ENCODE measurements around the gene LRRC37B.
"Not testable (repeated sequence)": the region's sequence is repeated elsewhere in the genome, so short reads cannot be mapped to it uniquely, and the experiment has no call there.

GRCh38 chr17:31974269-31975071 lies 32.7 kb upstream of the LRRC37B start:
- not testable (repeated sequence) for TF ChIP-seq CTBP1 (IDR thresholded peaks at IDR 0.05; ENCODE audit: borderline replicate concordance); SUZ12 (IDR thresholded peaks at IDR 0.05); HDGF (IDR thresholded peaks at IDR 0.05; ENCODE audit: borderline replicate concordance); SP1 (IDR thresholded peaks at IDR 0.05); ELF4 (IDR thresholded peaks at IDR 0.05); TARDBP (IDR thresholded peaks at IDR 0.05); L3MBTL2 (conservative IDR thresholded peaks at IDR 0.05); BHLHE40 (IDR thresholded peaks at IDR 0.05; ENCODE audit: borderline replicate concordance); FOXM1 (IDR thresholded peaks at IDR 0.05; ENCODE audit: borderline replicate concordance); NFRKB (IDR thresholded peaks at IDR 0.05)
- TF ChIP-seq, protein P1, sequence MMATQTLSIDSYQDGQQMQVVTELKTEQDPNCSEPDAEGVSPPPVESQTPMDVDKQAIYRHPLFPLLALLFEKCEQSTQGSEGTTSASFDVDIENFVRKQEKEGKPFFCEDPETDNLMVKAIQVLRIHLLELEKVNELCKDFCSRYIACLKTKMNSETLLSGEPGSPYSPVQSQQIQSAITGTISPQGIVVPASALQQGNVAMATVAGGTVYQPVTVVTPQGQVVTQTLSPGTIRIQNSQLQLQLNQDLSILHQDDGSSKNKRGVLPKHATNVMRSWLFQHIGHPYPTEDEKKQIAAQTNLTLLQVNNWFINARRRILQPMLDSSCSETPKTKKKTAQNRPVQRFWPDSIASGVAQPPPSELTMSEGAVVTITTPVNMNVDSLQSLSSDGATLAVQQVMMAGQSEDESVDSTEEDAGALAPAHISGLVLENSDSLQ (IDR thresholded peaks at IDR 0.05): not testable (repeated sequence)

Measured in HEK293T (cell line).